T-helper 1 cell treated with Interleukin-12 subunit alpha and Interleukin-12 subunit beta and Interleukin-4 antibody, amounts not matched to agents 30 μg/mL and 1 μg/mL, for 36 hours (primary cell): ENCODE data around the gene RRN3.
"Not testable (repeated sequence)": the region's sequence is repeated elsewhere in the genome, so short reads cannot be mapped to it uniquely, and the experiment has no call there.

ENCODE experiments used
- H3K27ac Mint-ChIP-seq: one replicate; pipeline ENCODE4 v1.8.0; 2021; ENCODE audit warnings: mild to moderate bottlenecking, mixed read lengths
- H3K27me3 Mint-ChIP-seq: one replicate; pipeline ENCODE4 v1.8.0; 2021; ENCODE audit warnings: low read depth, mixed read lengths
- H3K36me3 Mint-ChIP-seq: one replicate; pipeline ENCODE4 v1.8.0; 2021; ENCODE audit warnings: low read depth, mixed read lengths
- H3K4me1 Mint-ChIP-seq: one replicate; pipeline ENCODE4 v1.8.0; 2021; ENCODE audit warnings: low read depth, mixed read lengths
- H3K4me3 Mint-ChIP-seq: one replicate; pipeline ENCODE4 v1.8.0; 2021; ENCODE audit warnings: mild to moderate bottlenecking, moderate library complexity, mixed read lengths
- H3K9me3 Mint-ChIP-seq: one replicate; pipeline ENCODE4 v1.8.0; 2021; ENCODE audit warnings: mixed read lengths

Gene RRN3

GRCh38 chr16:15093955-15094827 lies at the start of gene RRN3:
Gene RRN3, minus strand, starts transcription at chr16:15094272. Its CDS starts 39 bp downstream, at chr16:15094233.
- not testable (repeated sequence) for H3K9me3 Mint-ChIP-seq, H3K27me3 Mint-ChIP-seq
- H3K36me3 Mint-ChIP-seq = peaks cover 18% of the 10 kb centered on the region
- H3K27ac Mint-ChIP-seq = peak within 1 kb of the TSS; percentile 96
- peaks cover 16% of the 10 kb centered on the region for H3K4me1 Mint-ChIP-seq
- peak within 1 kb of the TSS; percentile 97 for H3K4me3 Mint-ChIP-seq

GRCh38 chr16:15143601-15144091 lies 49.6 kb upstream of the RRN3 start:
- H3K4me1 Mint-ChIP-seq, H3K27ac Mint-ChIP-seq, H3K36me3 Mint-ChIP-seq: not testable (repeated sequence)

GRCh38 chr16:15142891-15143600 lies 49.0 kb upstream of the RRN3 start:
- H3K27me3 Mint-ChIP-seq, H3K36me3 Mint-ChIP-seq, H3K9me3 Mint-ChIP-seq, H3K27ac Mint-ChIP-seq, H3K4me3 Mint-ChIP-seq, H3K4me1 Mint-ChIP-seq: not testable (repeated sequence)

More at GRCh38 chr16:15143601-15144091, 49.6 kb upstream of the RRN3 start:
- not testable (repeated sequence) for H3K27me3 Mint-ChIP-seq, H3K9me3 Mint-ChIP-seq, H3K4me3 Mint-ChIP-seq

- not testable (repeated sequence) for H3K4me1 Mint-ChIP-seq, H3K27me3 Mint-ChIP-seq, H3K36me3 Mint-ChIP-seq, H3K4me3 Mint-ChIP-seq, H3K9me3 Mint-ChIP-seq, H3K27ac Mint-ChIP-seq
These were observed 48.2 kb upstream of the RRN3 start for GRCh38 chr16:15142107-15142890.

- Mint-ChIP-seq H3K9me3 (no peaks in the 10 kb centered on the region), H3K27me3 (no peaks in the 10 kb centered on the region), H3K27ac (no peak overlapping the region), H3K4me1 (no peaks in the 10 kb centered on the region), H3K36me3 (no peaks in the 10 kb centered on the region), H3K4me3 (no peak overlapping the region)
These were observed 47.5 kb upstream of the RRN3 start for GRCh38 chr16:15141586-15141985.

GRCh38 chr16:15140444-15141365 lies 46.6 kb upstream of the RRN3 start:
- not testable (repeated sequence) for H3K36me3 Mint-ChIP-seq, H3K4me3 Mint-ChIP-seq, H3K9me3 Mint-ChIP-seq, H3K4me1 Mint-ChIP-seq, H3K27me3 Mint-ChIP-seq, H3K27ac Mint-ChIP-seq

- H3K4me1 Mint-ChIP-seq = not testable (repeated sequence)
These were observed 43.4 kb upstream of the RRN3 start for GRCh38 chr16:15137514-15137913.

GRCh38 chr16:15135483-15136360 lies 41.6 kb upstream of the RRN3 start:
- H3K27ac Mint-ChIP-seq, H3K36me3 Mint-ChIP-seq, H3K9me3 Mint-ChIP-seq, H3K4me1 Mint-ChIP-seq, H3K27me3 Mint-ChIP-seq, H3K4me3 Mint-ChIP-seq: not testable (repeated sequence)

More at GRCh38 chr16:15137514-15137913, 43.4 kb upstream of the RRN3 start:
- H3K9me3 Mint-ChIP-seq, H3K36me3 Mint-ChIP-seq, H3K27ac Mint-ChIP-seq, H3K27me3 Mint-ChIP-seq, H3K4me3 Mint-ChIP-seq: not testable (repeated sequence)

- H3K4me3 Mint-ChIP-seq, H3K4me1 Mint-ChIP-seq, H3K27me3 Mint-ChIP-seq, H3K36me3 Mint-ChIP-seq, H3K27ac Mint-ChIP-seq, H3K9me3 Mint-ChIP-seq: not testable (repeated sequence)
These were observed 40.8 kb upstream of the RRN3 start for GRCh38 chr16:15134752-15135482.

GRCh38 chr16:15133554-15133953 lies 39.5 kb upstream of the RRN3 start:
- not testable (repeated sequence) for H3K36me3 Mint-ChIP-seq, H3K4me1 Mint-ChIP-seq, H3K9me3 Mint-ChIP-seq, H3K4me3 Mint-ChIP-seq, H3K27ac Mint-ChIP-seq, H3K27me3 Mint-ChIP-seq

GRCh38 chr16:15132719-15133428 lies 38.8 kb upstream of the RRN3 start:
- H3K27ac Mint-ChIP-seq, H3K27me3 Mint-ChIP-seq, H3K9me3 Mint-ChIP-seq, H3K36me3 Mint-ChIP-seq, H3K4me3 Mint-ChIP-seq, H3K4me1 Mint-ChIP-seq: not testable (repeated sequence)

GRCh38 chr16:15130943-15131700 lies 37.0 kb upstream of the RRN3 start:
- not testable (repeated sequence) for H3K27ac Mint-ChIP-seq, H3K9me3 Mint-ChIP-seq, H3K36me3 Mint-ChIP-seq, H3K4me3 Mint-ChIP-seq, H3K27me3 Mint-ChIP-seq, H3K4me1 Mint-ChIP-seq
